ENCODE results near the gene UCMA. TPM values are rescaled to one million over a fixed set of nuclear protein-coding genes. Genes with fewer than 3 reads are reported as not detected.

Gene UCMA
- total and polyA plus RNA-seq, 10 of the 15 experiments (the other 5 are each of a cell fraction or from before 2014, with no cell fraction given) = 0.15 TPM; not detected in 9

DNA sequence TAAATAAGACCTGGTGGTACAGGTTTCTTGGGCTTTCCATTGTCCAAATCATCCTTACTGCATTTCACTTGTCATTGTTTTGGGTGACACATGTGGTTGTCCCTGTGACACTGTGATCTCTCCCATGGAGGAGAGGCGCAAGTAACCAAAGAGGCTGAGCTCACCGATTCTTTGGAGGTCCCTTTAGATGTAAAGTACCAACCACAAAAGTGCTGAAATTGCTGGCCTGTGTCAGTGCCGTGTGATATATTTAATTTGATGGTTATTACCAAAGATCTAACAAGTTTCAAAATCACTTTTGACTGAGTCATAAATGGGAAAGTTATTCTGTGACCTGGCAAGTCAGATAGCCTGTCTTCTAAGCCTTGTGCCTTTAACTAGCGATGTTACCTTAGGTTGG is 53.4 kb downstream of the UCMA start:
- ChIA-PET SMC1A (ENCODE audit: uncharacterized antibody, unreplicated experiment) (interaction anchor here (2.3 kb wide), 1 partner anchor 21 kb away, joined by 4 read pairs; no protein-coding TSS in a partner anchor), RAD21 (ENCODE audit: unreplicated experiment) (interaction anchor here (1.5 kb wide), 1 partner anchor 19 kb away, joined by 4 read pairs; the partner anchor contains the start of gene MCM10), POLR2A (no interaction called here), CTCF (interaction anchor here (0.7 kb wide), 1 partner anchor 19 kb away, joined by 3 read pairs; the partner anchor contains the start of gene MCM10)
- Histone ChIP-seq H3K36me3 (ENCODE audit: control insufficient read depth in 2 of 2, insufficient read depth in 2 of 2, low read length in 1 of 2) (peaks cover 12 to 22% of the 10 kb centered on the region in 2 experiments), H3K27me3 (replicated peaks in 1 of 2; ENCODE audit: control insufficient read depth in 2 of 2, insufficient read depth in 2 of 2, low read length in 1 of 2) (no peaks in the 10 kb centered on the region), H3K4me1 (ENCODE audit: control insufficient read depth, insufficient read depth, low read length) (peaks cover 3% of the 10 kb centered on the region; the same call in 1 of the 2 replicates), H3K9me3 (replicated peaks; ENCODE audit: control insufficient read depth, insufficient read depth, low read length) (peaks cover 4% of the 10 kb centered on the region; the same call in 2 of the 3 replicates), H3K27ac (ENCODE audit: control insufficient read depth, insufficient read depth) (no peak overlapping the region), H3K4me3 (no peak overlapping the region), H3K9ac (ENCODE audit: control insufficient read depth, insufficient read depth, low read length) (no peak overlapping the region), H3K79me2 (ENCODE audit: control insufficient read depth, insufficient read depth, low read length) (no peaks in the 10 kb centered on the region), H4K20me1 (ENCODE audit: control insufficient read depth, insufficient read depth) (no peaks in the 10 kb centered on the region), H3K4me2 (ENCODE audit: control insufficient read depth, insufficient read depth) (peak overlapping the region; percentile 3; the same call in 1 of the 2 replicates), H2AFZ (ENCODE audit: control insufficient read depth, low read depth, low read length) (no peak overlapping the region)
- no TSS peak for BruUV-seq (replicated peaks)
- DNase-seq (ENCODE audit: low read depth, low spot score) (peak; percentile 21), FAIRE-seq (peak; percentile 27), ATAC-seq (peak; percentile 81)
- in situ Hi-C loops (cut with MboI) = no loop called here
- 14% methylated on average over 4 of the region's 4 CpGs for WGBS (ENCODE audit: insufficient coverage, insufficient replicate concordance, low lambda C conversion rate, missing lambda C conversion rate)
- intact Hi-C loops (cut with micrococcal nuclease; ENCODE audit: unreplicated experiment) = no loop called here
- TF ChIP-seq JUND (IDR thresholded peaks at IDR 0.05; ENCODE audit: low read depth, low read length) (no peak), TAF1 (IDR thresholded peaks at IDR 0.05; ENCODE audit: borderline replicate concordance, low read depth, low read length) (no peak), JUNB (IDR thresholded peaks at IDR 0.05) (peak; percentile 79), EED (IDR thresholded peaks at IDR 0.05; ENCODE audit: low read depth) (no peak), CREM (IDR thresholded peaks at IDR 0.05; ENCODE audit: low read depth) (peak; percentile 70; the same call in 1 of the 2 replicates), NFIC (IDR thresholded peaks at IDR 0.05; ENCODE audit: low read depth, low read length) (peak; percentile 73; the same call in 1 of the 2 replicates), SREBF1 (IDR thresholded peaks at IDR 0.05; ENCODE audit: low read length) (no peak), CBFB (IDR thresholded peaks at IDR 0.05; ENCODE audit: low read depth) (no peak), NR2F1 (conservative IDR thresholded peaks at IDR 0.05) (no peak), MTA2 (IDR thresholded peaks at IDR 0.05; ENCODE audit: low read depth) (peak; percentile 59), MEF2A (IDR thresholded peaks at IDR 0.05; ENCODE audit: insufficient read depth, low read depth, low read length) (no peak)
- TF ChIP-seq, protein P1, sequence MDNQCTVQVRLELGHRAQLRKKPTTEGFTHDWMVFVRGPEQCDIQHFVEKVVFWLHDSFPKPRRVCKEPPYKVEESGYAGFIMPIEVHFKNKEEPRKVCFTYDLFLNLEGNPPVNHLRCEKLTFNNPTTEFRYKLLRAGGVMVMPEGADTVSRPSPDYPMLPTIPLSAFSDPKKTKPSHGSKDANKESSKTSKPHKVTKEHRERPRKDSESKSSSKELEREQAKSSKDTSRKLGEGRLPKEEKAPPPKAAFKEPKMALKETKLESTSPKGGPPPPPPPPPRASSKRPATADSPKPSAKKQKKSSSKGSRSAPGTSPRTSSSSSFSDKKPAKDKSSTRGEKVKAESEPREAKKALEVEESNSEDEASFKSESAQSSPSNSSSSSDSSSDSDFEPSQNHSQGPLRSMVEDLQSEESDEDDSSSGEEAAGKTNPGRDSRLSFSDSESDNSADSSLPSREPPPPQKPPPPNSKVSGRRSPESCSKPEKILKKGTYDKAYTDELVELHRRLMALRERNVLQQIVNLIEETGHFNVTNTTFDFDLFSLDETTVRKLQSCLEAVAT (IDR thresholded peaks at IDR 0.05) = no peak
- TF ChIP-seq, protein P2, sequence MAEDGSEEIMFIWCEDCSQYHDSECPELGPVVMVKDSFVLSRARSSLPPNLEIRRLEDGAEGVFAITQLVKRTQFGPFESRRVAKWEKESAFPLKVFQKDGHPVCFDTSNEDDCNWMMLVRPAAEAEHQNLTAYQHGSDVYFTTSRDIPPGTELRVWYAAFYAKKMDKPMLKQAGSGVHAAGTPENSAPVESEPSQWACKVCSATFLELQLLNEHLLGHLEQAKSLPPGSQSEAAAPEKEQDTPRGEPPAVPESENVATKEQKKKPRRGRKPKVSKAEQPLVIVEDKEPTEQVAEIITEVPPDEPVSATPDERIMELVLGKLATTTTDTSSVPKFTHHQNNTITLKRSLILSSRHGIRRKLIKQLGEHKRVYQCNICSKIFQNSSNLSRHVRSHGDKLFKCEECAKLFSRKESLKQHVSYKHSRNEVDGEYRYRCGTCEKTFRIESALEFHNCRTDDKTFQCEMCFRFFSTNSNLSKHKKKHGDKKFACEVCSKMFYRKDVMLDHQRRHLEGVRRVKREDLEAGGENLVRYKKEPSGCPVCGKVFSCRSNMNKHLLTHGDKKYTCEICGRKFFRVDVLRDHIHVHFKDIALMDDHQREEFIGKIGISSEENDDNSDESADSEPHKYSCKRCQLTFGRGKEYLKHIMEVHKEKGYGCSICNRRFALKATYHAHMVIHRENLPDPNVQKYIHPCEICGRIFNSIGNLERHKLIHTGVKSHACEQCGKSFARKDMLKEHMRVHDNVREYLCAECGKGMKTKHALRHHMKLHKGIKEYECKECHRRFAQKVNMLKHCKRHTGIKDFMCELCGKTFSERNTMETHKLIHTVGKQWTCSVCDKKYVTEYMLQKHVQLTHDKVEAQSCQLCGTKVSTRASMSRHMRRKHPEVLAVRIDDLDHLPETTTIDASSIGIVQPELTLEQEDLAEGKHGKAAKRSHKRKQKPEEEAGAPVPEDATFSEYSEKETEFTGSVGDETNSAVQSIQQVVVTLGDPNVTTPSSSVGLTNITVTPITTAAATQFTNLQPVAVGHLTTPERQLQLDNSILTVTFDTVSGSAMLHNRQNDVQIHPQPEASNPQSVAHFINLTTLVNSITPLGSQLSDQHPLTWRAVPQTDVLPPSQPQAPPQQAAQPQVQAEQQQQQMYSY (CRISPR knock-in tag; IDR thresholded peaks at IDR 0.05) = no peak
- TF ChIP-seq, protein P3, sequence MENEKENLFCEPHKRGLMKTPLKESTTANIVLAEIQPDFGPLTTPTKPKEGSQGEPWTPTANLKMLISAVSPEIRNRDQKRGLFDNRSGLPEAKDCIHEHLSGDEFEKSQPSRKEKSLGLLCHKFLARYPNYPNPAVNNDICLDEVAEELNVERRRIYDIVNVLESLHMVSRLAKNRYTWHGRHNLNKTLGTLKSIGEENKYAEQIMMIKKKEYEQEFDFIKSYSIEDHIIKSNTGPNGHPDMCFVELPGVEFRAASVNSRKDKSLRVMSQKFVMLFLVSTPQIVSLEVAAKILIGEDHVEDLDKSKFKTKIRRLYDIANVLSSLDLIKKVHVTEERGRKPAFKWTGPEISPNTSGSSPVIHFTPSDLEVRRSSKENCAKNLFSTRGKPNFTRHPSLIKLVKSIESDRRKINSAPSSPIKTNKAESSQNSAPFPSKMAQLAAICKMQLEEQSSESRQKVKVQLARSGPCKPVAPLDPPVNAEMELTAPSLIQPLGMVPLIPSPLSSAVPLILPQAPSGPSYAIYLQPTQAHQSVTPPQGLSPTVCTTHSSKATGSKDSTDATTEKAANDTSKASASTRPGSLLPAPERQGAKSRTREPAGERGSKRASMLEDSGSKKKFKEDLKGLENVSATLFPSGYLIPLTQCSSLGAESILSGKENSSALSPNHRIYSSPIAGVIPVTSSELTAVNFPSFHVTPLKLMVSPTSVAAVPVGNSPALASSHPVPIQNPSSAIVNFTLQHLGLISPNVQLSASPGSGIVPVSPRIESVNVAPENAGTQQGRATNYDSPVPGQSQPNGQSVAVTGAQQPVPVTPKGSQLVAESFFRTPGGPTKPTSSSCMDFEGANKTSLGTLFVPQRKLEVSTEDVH (IDR thresholded peaks at IDR 0.05; ENCODE audit: low read depth, partially characterized antibody) = no peak
- TF ChIP-seq, protein P4, sequence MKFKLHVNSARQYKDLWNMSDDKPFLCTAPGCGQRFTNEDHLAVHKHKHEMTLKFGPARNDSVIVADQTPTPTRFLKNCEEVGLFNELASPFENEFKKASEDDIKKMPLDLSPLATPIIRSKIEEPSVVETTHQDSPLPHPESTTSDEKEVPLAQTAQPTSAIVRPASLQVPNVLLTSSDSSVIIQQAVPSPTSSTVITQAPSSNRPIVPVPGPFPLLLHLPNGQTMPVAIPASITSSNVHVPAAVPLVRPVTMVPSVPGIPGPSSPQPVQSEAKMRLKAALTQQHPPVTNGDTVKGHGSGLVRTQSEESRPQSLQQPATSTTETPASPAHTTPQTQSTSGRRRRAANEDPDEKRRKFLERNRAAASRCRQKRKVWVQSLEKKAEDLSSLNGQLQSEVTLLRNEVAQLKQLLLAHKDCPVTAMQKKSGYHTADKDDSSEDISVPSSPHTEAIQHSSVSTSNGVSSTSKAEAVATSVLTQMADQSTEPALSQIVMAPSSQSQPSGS (IDR thresholded peaks at IDR 0.05; ENCODE audit: low read length) = peak; percentile 61; the same call in 1 of the 2 replicates
- TF ChIP-seq, protein P5, sequence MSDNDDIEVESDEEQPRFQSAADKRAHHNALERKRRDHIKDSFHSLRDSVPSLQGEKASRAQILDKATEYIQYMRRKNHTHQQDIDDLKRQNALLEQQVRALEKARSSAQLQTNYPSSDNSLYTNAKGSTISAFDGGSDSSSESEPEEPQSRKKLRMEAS (IDR thresholded peaks at IDR 0.05; ENCODE audit: low read depth, low read length) = no peak
